Measurements from ENCODE around the gene SATL1.

SATL1 gene

GRCh38 chrX:85139422-85139821 is 104.2 kb downstream of the SATL1 start:
- Histone ChIP-seq H3K4me3 (ENCODE audit: low read length) (no peak overlapping the region), H3K9me2 (replicated peaks; ENCODE audit: insufficient read depth, low read length) (no peaks in the 10 kb centered on the region), H3K36me3 (replicated peaks; ENCODE audit: insufficient read depth, low read length) (no peaks in the 10 kb centered on the region), H4K20me1 (ENCODE audit: insufficient read depth, low read length) (no peaks in the 10 kb centered on the region), H2AFZ (ENCODE audit: low read length) (no peak overlapping the region), H3K27ac (ENCODE audit: low read length) (no peak overlapping the region), H3F3A (ENCODE audit: insufficient read depth, low read length) (no peaks in the 10 kb centered on the region), H3K4me1 (ENCODE audit: low read length) (no peaks in the 10 kb centered on the region), H3K79me2 (ENCODE audit: low read length) (no peaks in the 10 kb centered on the region), H3K9ac (ENCODE audit: low read length) (no peak overlapping the region), H3K9me3 (replicated peaks; ENCODE audit: insufficient read depth, low read length) (no peaks in the 10 kb centered on the region; the same call in 1 of the 2 replicates), H3K27me3 (replicated peaks; ENCODE audit: insufficient read depth, low read length) (no peaks in the 10 kb centered on the region), H3K4me2 (ENCODE audit: low read depth, low read length) (no peak overlapping the region)
- TF ChIP-seq CTCF (IDR thresholded peaks at IDR 0.05; ENCODE audit: low read length) (no peak), EZH2 (optimal IDR thresholded peaks at IDR 0.05; ENCODE audit: low read depth, low read length) (no peak), EZH2phosphoT487 (IDR thresholded peaks at IDR 0.05; ENCODE audit: low read length) (no peak)
- no peak for DNase-seq

- TF ChIP-seq EZH2 (optimal IDR thresholded peaks at IDR 0.05; ENCODE audit: low read depth, low read length) (no peak), CTCF (IDR thresholded peaks at IDR 0.05; ENCODE audit: low read length) (no peak), EZH2phosphoT487 (IDR thresholded peaks at IDR 0.05; ENCODE audit: low read length) (no peak)
- no peak for DNase-seq
- H3K27ac ChIP-seq (ENCODE audit: low read length): no peak overlapping the region
- no peaks in the 10 kb centered on the region for H3K4me1 ChIP-seq (ENCODE audit: low read length)
- no peaks in the 10 kb centered on the region for H3F3A ChIP-seq (ENCODE audit: insufficient read depth, low read length)
- no peaks in the 10 kb centered on the region for H3K9me2 ChIP-seq (replicated peaks; ENCODE audit: insufficient read depth, low read length)
- H3K9me3 ChIP-seq (replicated peaks; ENCODE audit: insufficient read depth, low read length): no peaks in the 10 kb centered on the region
- no peak overlapping the region for H3K4me3 ChIP-seq (ENCODE audit: low read length)
- no peaks in the 10 kb centered on the region for H3K27me3 ChIP-seq (replicated peaks; ENCODE audit: insufficient read depth, low read length)
- H3K4me2 ChIP-seq (ENCODE audit: low read depth, low read length): no peak overlapping the region
- no peaks in the 10 kb centered on the region for H4K20me1 ChIP-seq (ENCODE audit: insufficient read depth, low read length)
- no peak overlapping the region for H2AFZ ChIP-seq (ENCODE audit: low read length)
- H3K36me3 ChIP-seq (replicated peaks; ENCODE audit: insufficient read depth, low read length): no peaks in the 10 kb centered on the region
- H3K79me2 ChIP-seq (ENCODE audit: low read length): no peaks in the 10 kb centered on the region
- H3K9ac ChIP-seq (ENCODE audit: low read length): no peak overlapping the region
Observed at GRCh38 chrX:85136409-85136808, 107.2 kb downstream of the SATL1 start.

GRCh38 chrX:85115252-85115651 is 128.3 kb downstream of the SATL1 start:
- Histone ChIP-seq H3K27me3 (replicated peaks; ENCODE audit: insufficient read depth, low read length) (no peaks in the 10 kb centered on the region), H4K20me1 (ENCODE audit: insufficient read depth, low read length) (no peaks in the 10 kb centered on the region), H3K9me2 (replicated peaks; ENCODE audit: insufficient read depth, low read length) (no peaks in the 10 kb centered on the region), H3K36me3 (replicated peaks; ENCODE audit: insufficient read depth, low read length) (no peaks in the 10 kb centered on the region), H3F3A (ENCODE audit: insufficient read depth, low read length) (no peaks in the 10 kb centered on the region), H3K4me3 (ENCODE audit: low read length) (no peak overlapping the region), H3K4me2 (ENCODE audit: low read depth, low read length) (no peak overlapping the region), H3K9me3 (replicated peaks; ENCODE audit: insufficient read depth, low read length) (no peaks in the 10 kb centered on the region), H3K27ac (ENCODE audit: low read length) (no peak overlapping the region), H3K9ac (ENCODE audit: low read length) (no peak overlapping the region), H2AFZ (ENCODE audit: low read length) (no peak overlapping the region), H3K79me2 (ENCODE audit: low read length) (no peaks in the 10 kb centered on the region), H3K4me1 (ENCODE audit: low read length) (no peaks in the 10 kb centered on the region)
- DNase-seq: no peak
- TF ChIP-seq EZH2 (optimal IDR thresholded peaks at IDR 0.05; ENCODE audit: low read depth, low read length) (no peak), EZH2phosphoT487 (IDR thresholded peaks at IDR 0.05; ENCODE audit: low read length) (no peak), CTCF (IDR thresholded peaks at IDR 0.05; ENCODE audit: low read length) (no peak)
